ENCODE results near the gene CD68. TPM values are rescaled to one million over a fixed set of nuclear protein-coding genes. Genes with fewer than 3 reads are reported as not detected.

CD68 gene
- total and polyA plus RNA-seq, 4 donors = 55.3 to 112 (median 111) TPM

DNA sequence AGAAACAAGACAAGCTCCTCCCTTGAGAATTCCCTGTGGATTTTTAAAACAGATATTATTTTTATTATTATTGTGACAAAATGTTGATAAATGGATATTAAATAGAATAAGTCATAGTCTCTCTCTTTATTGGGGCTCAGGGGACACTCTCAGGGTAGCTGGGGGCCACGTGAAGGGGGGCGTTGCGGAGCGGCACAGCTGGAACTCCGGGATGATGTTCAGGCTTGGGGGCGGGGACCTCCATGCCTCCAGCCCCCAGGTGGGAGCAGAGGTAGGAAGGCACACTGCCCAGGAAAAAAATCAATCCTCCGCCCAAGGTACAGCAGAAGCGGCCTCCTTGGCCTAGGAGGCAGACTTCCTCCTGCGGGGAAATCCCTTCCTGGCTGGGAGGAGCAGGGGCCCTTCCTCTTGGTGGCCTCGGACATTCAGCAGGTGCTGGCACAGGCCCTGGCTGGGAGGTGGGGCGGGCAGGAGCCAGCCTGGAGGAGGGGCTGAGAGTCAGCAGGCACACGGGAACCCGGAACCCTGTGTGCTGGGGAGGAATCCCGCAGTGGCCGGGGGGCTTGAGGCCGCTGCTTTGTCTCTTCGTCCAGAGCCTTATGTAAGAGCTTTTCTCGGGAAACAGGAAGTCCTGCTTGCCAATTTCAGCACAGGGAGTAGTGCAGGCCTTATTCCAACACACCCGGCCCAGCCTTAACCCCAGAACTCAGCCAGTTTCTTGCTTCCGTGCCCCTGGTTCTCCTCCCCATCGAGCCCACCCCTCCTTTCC is 21.5 kb upstream of the CD68 start:
- intact Hi-C loops (cut with DNase I) = loop anchor here in 1 of 2 donors (2.0 to 5.0 kb wide), 2 partner anchors 121 to 206 kb away; partner anchors contain the start of gene KCTD11
- DNase-seq (peak; percentile 89 to 94), ATAC-seq (ENCODE audit: low FRiP score) (peak; percentile 79)
- Histone ChIP-seq H3K9me3 (ENCODE audit: control insufficient read depth, low read length) (no peaks in the 10 kb centered on the region), H3K36me3 (ENCODE audit: control insufficient read depth in 1 of 2, insufficient read depth in 2 of 2, low read length in 1 of 2) (no peaks in the 10 kb centered on the region), H3K4me3 (ENCODE audit: low read length in 2 of 2) (no peak overlapping the region), H3K27me3 (ENCODE audit: control insufficient read depth in 1 of 2, insufficient read depth in 2 of 2, low read length in 1 of 2) (no peaks in the 10 kb centered on the region), H3K4me1 (ENCODE audit: control insufficient read depth in 1 of 2, insufficient read depth in 2 of 2, low read length in 2 of 2) (no peaks in the 10 kb centered on the region), H3K27ac (ENCODE audit: low read depth in 1 of 2, low read length in 2 of 2) (peak overlapping the region; percentile 62 to 93)
- 7 to 8% methylated on average over 19 to 21 of the region's 21 CpGs for WGBS, 2 donors

DNA sequence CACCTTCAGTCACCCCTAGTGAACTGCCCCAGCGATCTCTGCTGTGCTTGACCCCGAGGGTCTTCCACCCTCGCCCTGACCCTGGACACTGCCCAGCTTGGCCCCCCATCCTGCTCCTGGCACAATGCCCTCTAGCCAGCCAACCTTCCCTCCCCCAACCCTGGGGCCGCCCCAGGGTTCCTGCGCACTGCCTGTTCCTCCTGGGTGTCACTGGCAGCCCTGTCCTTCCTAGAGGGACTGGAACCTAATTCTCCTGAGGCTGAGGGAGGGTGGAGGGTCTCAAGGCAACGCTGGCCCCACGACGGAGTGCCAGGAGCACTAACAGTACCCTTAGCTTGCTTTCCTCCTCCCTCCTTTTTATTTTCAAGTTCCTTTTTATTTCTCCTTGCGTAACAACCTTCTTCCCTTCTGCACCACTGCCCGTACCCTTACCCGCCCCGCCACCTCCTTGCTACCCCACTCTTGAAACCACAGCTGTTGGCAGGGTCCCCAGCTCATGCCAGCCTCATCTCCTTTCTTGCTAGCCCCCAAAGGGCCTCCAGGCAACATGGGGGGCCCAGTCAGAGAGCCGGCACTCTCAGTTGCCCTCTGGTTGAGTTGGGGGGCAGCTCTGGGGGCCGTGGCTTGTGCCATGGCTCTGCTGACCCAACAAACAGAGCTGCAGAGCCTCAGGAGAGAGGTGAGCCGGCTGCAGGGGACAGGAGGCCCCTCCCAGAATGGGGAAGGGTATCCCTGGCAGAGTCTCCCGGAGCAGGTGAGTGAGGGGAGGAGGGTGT is 20.7 kb upstream of the CD68 start, which contains the start of gene TNFSF13:
Gene TNFSF13, plus strand, starts transcription at position 207 of the 776 bp plus-strand sequence. Its CDS starts 290 bp downstream, at position 497.
- no peaks in the 10 kb centered on the region for H3K27me3 ChIP-seq (ENCODE audit: control insufficient read depth in 1 of 2, insufficient read depth in 2 of 2, low read length in 1 of 2)
- H3K4me3 ChIP-seq (ENCODE audit: low read length in 2 of 2) = no peak within 1 kb of the TSS
- H3K9me3 ChIP-seq (ENCODE audit: control insufficient read depth, low read length) = no peaks in the 10 kb centered on the region
- ATAC-seq (ENCODE audit: low FRiP score) (peak; percentile 34), DNase-seq (peak; percentile 80 to 81)
- intact Hi-C loops (cut with DNase I) = loop anchor here (1.0 to 5.0 kb wide), 3 partner anchors 42 to 206 kb away; partner anchors contain the start of gene KCTD11 (in 1 of the 2)
- H3K4me1 ChIP-seq (ENCODE audit: control insufficient read depth in 1 of 2, insufficient read depth in 2 of 2, low read length in 2 of 2) = no peaks in the 10 kb centered on the region
- 22 to 25% methylated on average over 16 of the region's 16 CpGs for WGBS, 2 donors
- peak within 1 kb of the TSS; percentile 62 to 93 for H3K27ac ChIP-seq (ENCODE audit: low read depth in 1 of 2, low read length in 2 of 2)
- no peaks in the 10 kb centered on the region for H3K36me3 ChIP-seq (ENCODE audit: control insufficient read depth in 1 of 2, insufficient read depth in 2 of 2, low read length in 1 of 2)

DNA sequence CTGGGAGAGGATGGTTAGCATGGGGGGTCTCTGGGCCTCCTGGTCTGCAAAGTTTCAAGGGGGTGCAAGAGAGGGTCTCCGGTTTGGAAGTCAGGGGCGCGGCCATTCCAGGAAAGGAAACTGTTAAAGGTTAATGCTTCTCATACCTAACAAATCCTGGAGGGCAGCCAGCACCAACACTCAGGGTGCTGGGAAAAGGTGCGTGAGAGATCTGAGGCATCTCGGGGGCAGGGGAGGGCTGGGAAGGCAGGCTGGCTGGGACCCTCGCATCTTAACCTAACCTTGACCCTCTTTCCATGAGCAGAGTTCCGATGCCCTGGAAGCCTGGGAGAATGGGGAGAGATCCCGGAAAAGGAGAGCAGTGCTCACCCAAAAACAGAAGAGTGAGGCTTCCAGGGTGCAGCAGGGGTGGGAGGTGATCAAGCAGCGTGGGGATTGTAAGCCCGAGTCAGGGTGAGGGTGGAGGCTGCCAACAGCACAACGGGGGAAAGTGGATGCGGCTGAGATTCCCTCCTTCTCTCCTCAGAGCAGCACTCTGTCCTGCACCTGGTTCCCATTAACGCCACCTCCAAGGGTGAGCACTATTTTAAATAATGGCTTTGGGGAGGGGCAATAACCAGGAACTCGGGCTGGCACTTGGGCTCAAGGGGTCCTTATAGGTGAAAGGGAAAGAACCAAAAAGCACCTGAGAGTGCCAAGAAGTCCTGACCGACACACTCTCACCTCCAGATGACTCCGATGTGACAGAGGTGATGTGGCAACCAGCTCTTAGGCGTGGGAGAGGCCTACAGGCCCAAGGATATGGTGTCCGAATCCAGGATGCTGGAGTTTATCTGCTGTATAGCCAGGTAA is 19.9 kb upstream of the CD68 start:
- 67 to 77% methylated on average over 18 of the region's 18 CpGs for WGBS, 2 donors
- Histone ChIP-seq H3K27ac (ENCODE audit: low read depth in 1 of 2, low read length in 2 of 2) (peak overlapping the region in 1 of 2 donors; percentile 93), H3K27me3 (ENCODE audit: control insufficient read depth in 1 of 2, insufficient read depth in 2 of 2, low read length in 1 of 2) (no peaks in the 10 kb centered on the region), H3K4me1 (ENCODE audit: control insufficient read depth in 1 of 2, insufficient read depth in 2 of 2, low read length in 2 of 2) (no peaks in the 10 kb centered on the region), H3K36me3 (ENCODE audit: control insufficient read depth in 1 of 2, insufficient read depth in 2 of 2, low read length in 1 of 2) (no peaks in the 10 kb centered on the region), H3K4me3 (ENCODE audit: low read length in 2 of 2) (no peak overlapping the region), H3K9me3 (ENCODE audit: control insufficient read depth, low read length) (no peaks in the 10 kb centered on the region)
- intact Hi-C loops (cut with DNase I) = loop anchor here (1.0 to 10.0 kb wide), 4 partner anchors 43 to 207 kb away; partner anchors contain the start of genes KCTD11 (in 2 of the 2) and TMEM95 (in 1 of the 2)
- DNase-seq = no peak
- no peak for ATAC-seq (ENCODE audit: low FRiP score)

DNA sequence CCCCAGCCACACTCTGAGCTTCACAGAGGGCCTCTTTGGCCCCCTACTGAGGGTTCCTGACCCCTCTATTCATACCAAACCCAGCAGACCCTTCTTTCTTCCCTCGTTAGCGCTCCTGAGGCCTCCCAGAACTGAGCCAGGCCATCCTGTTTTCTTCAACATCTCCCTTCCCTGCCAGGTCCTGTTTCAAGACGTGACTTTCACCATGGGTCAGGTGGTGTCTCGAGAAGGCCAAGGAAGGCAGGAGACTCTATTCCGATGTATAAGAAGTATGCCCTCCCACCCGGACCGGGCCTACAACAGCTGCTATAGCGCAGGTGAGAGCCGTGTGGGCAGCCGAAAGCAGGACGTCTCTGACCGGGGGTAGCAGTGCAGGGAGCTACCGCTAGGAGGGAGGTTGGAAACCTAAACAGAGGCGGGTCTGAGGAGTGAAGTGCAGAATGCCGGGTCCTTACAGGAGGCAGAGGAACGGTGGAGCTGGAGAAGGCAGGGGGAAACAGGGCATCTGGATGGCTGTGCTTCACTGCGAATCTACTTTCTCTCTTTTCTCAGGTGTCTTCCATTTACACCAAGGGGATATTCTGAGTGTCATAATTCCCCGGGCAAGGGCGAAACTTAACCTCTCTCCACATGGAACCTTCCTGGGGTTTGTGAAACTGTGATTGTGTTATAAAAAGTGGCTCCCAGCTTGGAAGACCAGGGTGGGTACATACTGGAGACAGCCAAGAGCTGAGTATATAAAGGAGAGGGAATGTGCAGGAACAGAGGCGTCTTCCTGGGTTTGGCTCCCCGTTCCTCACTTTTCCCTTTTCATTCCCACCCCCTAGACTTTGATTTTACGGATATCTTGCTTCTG is 19.0 kb upstream of the CD68 start:
- no peak overlapping the region for H3K4me3 ChIP-seq (ENCODE audit: low read length in 2 of 2)
- H3K27ac ChIP-seq (ENCODE audit: low read depth in 1 of 2, low read length in 2 of 2) = peak overlapping the region in 1 of 2 donors; percentile 34
- H3K36me3 ChIP-seq (ENCODE audit: control insufficient read depth in 1 of 2, insufficient read depth in 2 of 2, low read length in 1 of 2) = peaks cover 0 to 2% of the 10 kb centered on the region in 2 donors
- no peaks in the 10 kb centered on the region for H3K4me1 ChIP-seq (ENCODE audit: control insufficient read depth in 1 of 2, insufficient read depth in 2 of 2, low read length in 2 of 2)
- H3K9me3 ChIP-seq (ENCODE audit: control insufficient read depth, low read length) = no peaks in the 10 kb centered on the region
- DNase-seq = peak; percentile 79 to 88
- ATAC-seq (ENCODE audit: low FRiP score) = peak; percentile 39
- H3K27me3 ChIP-seq (ENCODE audit: control insufficient read depth in 1 of 2, insufficient read depth in 2 of 2, low read length in 1 of 2) = no peaks in the 10 kb centered on the region
- 28 to 29% methylated on average over 22 of the region's 22 CpGs for WGBS, 2 donors
- intact Hi-C loops (cut with DNase I) = loop anchor here (1.0 to 10.0 kb wide), 2 partner anchors 46 to 206 kb away; partner anchors contain the start of genes KCTD11 (in 1 of the 2) and TMEM95 (in 1 of the 2)

DNA sequence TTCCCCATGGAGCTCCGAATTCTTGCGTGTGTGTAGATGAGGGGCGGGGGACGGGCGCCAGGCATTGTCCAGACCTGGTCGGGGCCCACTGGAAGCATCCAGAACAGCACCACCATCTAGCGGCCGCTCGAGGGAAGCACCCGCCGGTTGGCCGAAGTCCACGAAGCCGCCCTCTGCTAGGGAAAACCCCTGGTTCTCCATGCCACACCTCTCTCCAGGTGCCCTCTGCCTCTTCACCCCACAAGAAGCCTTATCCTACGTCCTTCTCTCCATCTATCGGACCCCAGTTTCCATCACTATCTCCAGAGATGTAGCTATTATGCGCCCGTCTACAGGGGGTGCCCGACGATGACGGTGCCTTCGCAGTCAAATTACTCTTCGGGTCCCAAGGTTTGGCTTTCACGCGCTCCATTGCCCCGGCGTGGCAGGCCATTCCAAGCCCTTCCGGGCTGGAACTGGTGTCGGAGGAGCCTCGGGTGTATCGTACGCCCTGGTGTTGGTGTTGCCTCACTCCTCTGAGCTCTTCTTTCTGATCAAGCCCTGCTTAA is 18.3 kb upstream of the CD68 start:
- no peaks in the 10 kb centered on the region for H3K9me3 ChIP-seq (ENCODE audit: control insufficient read depth, low read length)
- H3K4me3 ChIP-seq (ENCODE audit: low read length in 2 of 2) = peak overlapping the region; percentile 68 to 77
- peak; percentile 94 to 97 for DNase-seq
- peak overlapping the region; percentile 44 to 64 for H3K27ac ChIP-seq (ENCODE audit: low read depth in 1 of 2, low read length in 2 of 2)
- H3K27me3 ChIP-seq (ENCODE audit: control insufficient read depth in 1 of 2, insufficient read depth in 2 of 2, low read length in 1 of 2) = no peaks in the 10 kb centered on the region
- peak; percentile 89 for ATAC-seq (ENCODE audit: low FRiP score)
- intact Hi-C loops (cut with DNase I) = loop anchor here (1.0 to 10.0 kb wide), 2 partner anchors 47 to 206 kb away; partner anchors contain the start of genes KCTD11 (in 1 of the 2) and TMEM95 (in 1 of the 2)
- H3K4me1 ChIP-seq (ENCODE audit: control insufficient read depth in 1 of 2, insufficient read depth in 2 of 2, low read length in 2 of 2) = no peaks in the 10 kb centered on the region
- peaks cover 0 to 3% of the 10 kb centered on the region in 2 donors for H3K36me3 ChIP-seq (ENCODE audit: control insufficient read depth in 1 of 2, insufficient read depth in 2 of 2, low read length in 1 of 2)
- WGBS, 2 donors = 0% methylated on average over 32 of the region's 32 CpGs

DNA sequence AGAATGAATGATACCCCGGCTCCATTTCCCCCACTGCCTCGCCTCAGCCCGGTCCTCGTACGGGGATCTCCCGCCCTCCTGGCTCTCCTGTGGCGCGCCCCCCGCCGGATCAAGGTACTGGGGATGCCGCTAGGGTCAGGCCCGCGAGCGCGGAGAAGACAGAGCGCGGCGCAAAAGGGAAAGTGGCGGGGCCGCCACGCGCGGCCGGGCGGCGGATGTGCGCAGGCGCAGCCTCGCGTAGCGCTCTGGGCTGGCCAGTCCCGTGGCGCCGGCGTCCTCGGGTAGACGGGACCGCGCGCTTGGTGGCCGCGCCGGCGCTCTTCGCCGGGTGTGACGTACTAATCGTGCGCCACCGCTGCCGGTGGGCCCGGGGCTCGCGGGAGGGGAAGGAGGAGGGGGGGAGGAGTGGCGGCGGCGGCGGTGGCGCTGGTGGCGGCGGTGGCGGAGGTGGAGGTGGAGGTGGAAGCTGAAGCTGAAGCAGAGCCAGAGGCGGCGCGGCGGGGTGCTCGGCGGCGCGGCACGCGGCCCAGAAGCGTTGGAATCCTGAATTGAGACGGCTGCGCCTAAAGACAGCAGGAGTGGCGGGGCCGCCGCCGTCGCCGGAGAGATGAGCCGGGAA is 17.7 kb upstream of the CD68 start, which contains the start of gene SENP3:
Gene SENP3, plus strand, starts transcription at position 331 of the 619 bp plus-strand sequence. CDS start 1,158 bp downstream, outside the sequence.
- 0 to 1% methylated on average over 17 to 82 of the region's 82 CpGs for WGBS, 2 donors
- DNase-seq = peak; percentile 94 to 97
- H3K27ac ChIP-seq (ENCODE audit: low read depth in 1 of 2, low read length in 2 of 2) = peak within 1 kb of the TSS; percentile 44 to 71
- H3K4me3 ChIP-seq (ENCODE audit: low read length in 2 of 2) = peak within 1 kb of the TSS; percentile 74 to 77
- no peaks in the 10 kb centered on the region for H3K27me3 ChIP-seq (ENCODE audit: control insufficient read depth in 1 of 2, insufficient read depth in 2 of 2, low read length in 1 of 2)
- ATAC-seq (ENCODE audit: low FRiP score) = peak; percentile 92
- no peaks in the 10 kb centered on the region for H3K9me3 ChIP-seq (ENCODE audit: control insufficient read depth, low read length)
- H3K4me1 ChIP-seq (ENCODE audit: control insufficient read depth in 1 of 2, insufficient read depth in 2 of 2, low read length in 2 of 2) = no peaks in the 10 kb centered on the region
- intact Hi-C loops (cut with DNase I) = loop anchor here (1.0 to 10.0 kb wide), 2 partner anchors 47 to 207 kb away; partner anchors contain the start of genes KCTD11 (in 1 of the 2) and TMEM95 (in 1 of the 2)
- H3K36me3 ChIP-seq (ENCODE audit: control insufficient read depth in 1 of 2, insufficient read depth in 2 of 2, low read length in 1 of 2) = peaks cover 0 to 3% of the 10 kb centered on the region in 2 donors

DNA sequence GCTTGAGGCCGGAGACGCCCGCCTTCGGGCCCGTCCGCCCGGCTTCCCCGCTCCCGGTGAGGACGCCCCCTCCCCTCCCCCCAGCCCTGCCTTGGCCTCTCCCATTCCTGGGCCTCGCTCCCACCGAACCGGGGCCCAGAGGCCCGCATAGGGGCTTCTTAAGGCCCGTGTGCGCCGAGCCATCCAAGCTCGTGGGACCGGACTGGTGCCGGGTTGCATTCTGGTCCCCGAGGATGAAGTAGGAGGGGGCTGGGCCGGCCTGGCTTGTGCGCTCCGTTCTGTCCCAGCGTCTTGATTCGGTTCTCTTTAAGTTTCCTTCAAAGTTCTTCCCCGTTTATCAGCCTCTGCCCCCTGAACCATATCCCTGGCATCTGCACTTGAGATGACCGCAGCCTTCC is 17.2 kb upstream of the CD68 start:
- DNase-seq = no peak
- Histone ChIP-seq H3K4me1 (ENCODE audit: control insufficient read depth in 1 of 2, insufficient read depth in 2 of 2, low read length in 2 of 2) (no peaks in the 10 kb centered on the region), H3K9me3 (ENCODE audit: control insufficient read depth, low read length) (no peaks in the 10 kb centered on the region), H3K27ac (ENCODE audit: low read depth in 1 of 2, low read length in 2 of 2) (peak overlapping the region in 1 of 2 donors; percentile 71), H3K27me3 (ENCODE audit: control insufficient read depth in 1 of 2, insufficient read depth in 2 of 2, low read length in 1 of 2) (no peaks in the 10 kb centered on the region), H3K4me3 (ENCODE audit: low read length in 2 of 2) (peak overlapping the region; percentile 74 to 77), H3K36me3 (ENCODE audit: control insufficient read depth in 1 of 2, insufficient read depth in 2 of 2, low read length in 1 of 2) (peaks cover 0 to 3% of the 10 kb centered on the region in 2 donors)
- intact Hi-C loops (cut with DNase I) = loop anchor here in 1 of 2 donors (10.0 kb wide), 1 partner anchor 207 kb away; the partner anchor contains the start of genes KCTD11 and TMEM95
- WGBS, 2 donors = 1% methylated on average over 18 to 28 of the region's 28 CpGs
- ATAC-seq (ENCODE audit: low FRiP score) = no peak
